ENCODE data around the gene MAMDC2.

DNA sequence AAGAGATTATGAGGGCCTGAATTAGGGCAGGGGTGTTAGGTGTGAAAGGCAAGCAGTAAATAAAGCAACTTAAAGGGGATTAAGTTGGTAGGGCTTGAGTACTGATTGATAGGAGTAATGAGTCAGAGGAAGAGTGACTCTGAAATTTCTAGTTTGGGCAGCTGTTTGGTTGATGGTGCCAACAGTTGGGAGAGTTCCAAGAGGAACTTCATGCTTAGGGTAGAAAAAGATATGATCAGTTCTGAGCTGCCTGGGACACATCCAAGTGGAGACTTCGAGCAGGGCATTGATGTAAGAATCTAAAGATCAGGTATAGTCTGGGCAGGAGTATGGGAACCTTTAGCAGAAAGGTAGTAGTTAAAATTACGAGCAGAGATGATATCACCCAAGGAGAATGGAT is 10.2 kb downstream of the MAMDC2 start:
- TF ChIP-seq, protein P1, sequence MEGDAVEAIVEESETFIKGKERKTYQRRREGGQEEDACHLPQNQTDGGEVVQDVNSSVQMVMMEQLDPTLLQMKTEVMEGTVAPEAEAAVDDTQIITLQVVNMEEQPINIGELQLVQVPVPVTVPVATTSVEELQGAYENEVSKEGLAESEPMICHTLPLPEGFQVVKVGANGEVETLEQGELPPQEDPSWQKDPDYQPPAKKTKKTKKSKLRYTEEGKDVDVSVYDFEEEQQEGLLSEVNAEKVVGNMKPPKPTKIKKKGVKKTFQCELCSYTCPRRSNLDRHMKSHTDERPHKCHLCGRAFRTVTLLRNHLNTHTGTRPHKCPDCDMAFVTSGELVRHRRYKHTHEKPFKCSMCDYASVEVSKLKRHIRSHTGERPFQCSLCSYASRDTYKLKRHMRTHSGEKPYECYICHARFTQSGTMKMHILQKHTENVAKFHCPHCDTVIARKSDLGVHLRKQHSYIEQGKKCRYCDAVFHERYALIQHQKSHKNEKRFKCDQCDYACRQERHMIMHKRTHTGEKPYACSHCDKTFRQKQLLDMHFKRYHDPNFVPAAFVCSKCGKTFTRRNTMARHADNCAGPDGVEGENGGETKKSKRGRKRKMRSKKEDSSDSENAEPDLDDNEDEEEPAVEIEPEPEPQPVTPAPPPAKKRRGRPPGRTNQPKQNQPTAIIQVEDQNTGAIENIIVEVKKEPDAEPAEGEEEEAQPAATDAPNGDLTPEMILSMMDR (IDR thresholded peaks at IDR 0.05), result no peak
- no peak for TF ChIP-seq POLR2A (IDR thresholded peaks at IDR 0.05)
